ENCODE measurements around the gene BUD31.
"Not testable (repeated sequence)": the region's sequence is repeated elsewhere in the genome, so short reads cannot be mapped to it uniquely, and the experiment has no call there.

BUD31 gene

GRCh38 chr7:99372275-99373090 lies 36.3 kb upstream of the BUD31 start:
- H3K9me3 ChIP-seq (ENCODE audit: control insufficient read depth, low read length): no peaks in the 10 kb centered on the region
- no peak overlapping the region for H3K4me3 ChIP-seq (ENCODE audit: extremely low read depth, insufficient read depth, low read length, poor library complexity, severe bottlenecking)
- peaks cover 17% of the 10 kb centered on the region for H3K4me1 ChIP-seq (ENCODE audit: control insufficient read depth, insufficient read depth, low read length, poor library complexity, severe bottlenecking)
- WGBS, 2 experiments (ENCODE audit: insufficient coverage in 2 of 2): 85 to 89% methylated on average over 18 of the region's 21 CpGs
- peak overlapping the region; percentile 23 for H3K27ac ChIP-seq (ENCODE audit: low read depth, low read length, severe bottlenecking)
- H3K36me3 ChIP-seq (ENCODE audit: control insufficient read depth, insufficient read depth, low read length): peaks cover 11% of the 10 kb centered on the region

- Histone ChIP-seq H3K9me3 (ENCODE audit: control insufficient read depth, low read length) (no peaks in the 10 kb centered on the region), H3K4me3 (ENCODE audit: extremely low read depth, insufficient read depth, low read length, poor library complexity, severe bottlenecking) (peak overlapping the region; percentile 72), H3K36me3 (ENCODE audit: control insufficient read depth, insufficient read depth, low read length) (peaks cover 20% of the 10 kb centered on the region), H3K4me1 (ENCODE audit: control insufficient read depth, insufficient read depth, low read length, poor library complexity, severe bottlenecking) (peaks cover 17% of the 10 kb centered on the region), H3K27ac (ENCODE audit: low read depth, low read length, severe bottlenecking) (no peak overlapping the region)
- WGBS, 2 experiments (ENCODE audit: insufficient coverage in 2 of 2): 88 to 89% methylated on average over 26 to 34 of the region's 41 CpGs
These were observed 35.4 kb upstream of the BUD31 start for GRCh38 chr7:99373091-99374066.

- peak within 1 kb of the TSS; percentile 2 for H3K27ac ChIP-seq (ENCODE audit: low read depth, low read length, severe bottlenecking)
- peak within 1 kb of the TSS; percentile 72 for H3K4me3 ChIP-seq (ENCODE audit: extremely low read depth, insufficient read depth, low read length, poor library complexity, severe bottlenecking)
- H3K4me1 ChIP-seq (ENCODE audit: control insufficient read depth, insufficient read depth, low read length, poor library complexity, severe bottlenecking): peaks cover 21% of the 10 kb centered on the region
- WGBS, 2 experiments (ENCODE audit: insufficient coverage in 2 of 2): 1 to 2% methylated on average over 37 to 55 of the region's 95 CpGs
- peaks cover 22% of the 10 kb centered on the region for H3K36me3 ChIP-seq (ENCODE audit: control insufficient read depth, insufficient read depth, low read length)
- H3K9me3 ChIP-seq (ENCODE audit: control insufficient read depth, low read length): no peaks in the 10 kb centered on the region
These were observed 34.4 kb upstream of the BUD31 start, which contains the start of gene ARPC1B for GRCh38 chr7:99374111-99375064. Gene ARPC1B, plus strand, starts transcription at chr7:99374730. Its CDS starts 10,985 bp downstream, at chr7:99385715.

- H3K36me3 ChIP-seq (ENCODE audit: control insufficient read depth, insufficient read depth, low read length): peaks cover 27% of the 10 kb centered on the region
- peaks cover 29% of the 10 kb centered on the region for H3K4me1 ChIP-seq (ENCODE audit: control insufficient read depth, insufficient read depth, low read length, poor library complexity, severe bottlenecking)
- no peaks in the 10 kb centered on the region for H3K9me3 ChIP-seq (ENCODE audit: control insufficient read depth, low read length)
- peak overlapping the region; percentile 2 for H3K27ac ChIP-seq (ENCODE audit: low read depth, low read length, severe bottlenecking)
- WGBS, 2 experiments (ENCODE audit: insufficient coverage in 2 of 2): 2 to 5% methylated on average over 36 to 38 of the region's 58 CpGs
- peak overlapping the region; percentile 72 for H3K4me3 ChIP-seq (ENCODE audit: extremely low read depth, insufficient read depth, low read length, poor library complexity, severe bottlenecking)
These were observed 33.5 kb upstream of the BUD31 start for GRCh38 chr7:99375070-99375807.

GRCh38 chr7:99379043-99379577 lies 29.7 kb upstream of the BUD31 start:
- Histone ChIP-seq H3K4me3 (ENCODE audit: extremely low read depth, insufficient read depth, low read length, poor library complexity, severe bottlenecking) (no peak overlapping the region), H3K4me1 (ENCODE audit: control insufficient read depth, insufficient read depth, low read length, poor library complexity, severe bottlenecking) (peaks cover 14% of the 10 kb centered on the region), H3K9me3 (ENCODE audit: control insufficient read depth, low read length) (no peaks in the 10 kb centered on the region), H3K36me3 (ENCODE audit: control insufficient read depth, insufficient read depth, low read length) (peaks cover 56% of the 10 kb centered on the region), H3K27ac (ENCODE audit: low read depth, low read length, severe bottlenecking) (peak overlapping the region; percentile 64)
- WGBS, 2 experiments (ENCODE audit: insufficient coverage in 2 of 2): 77 to 81% methylated on average over 5 to 6 of the region's 7 CpGs

- H3K4me1 ChIP-seq (ENCODE audit: control insufficient read depth, insufficient read depth, low read length, poor library complexity, severe bottlenecking): peaks cover 14% of the 10 kb centered on the region
- not testable (repeated sequence) for H3K4me3 ChIP-seq (ENCODE audit: extremely low read depth, insufficient read depth, low read length, poor library complexity, severe bottlenecking); H3K9me3 ChIP-seq (ENCODE audit: control insufficient read depth, low read length)
- H3K27ac ChIP-seq (ENCODE audit: low read depth, low read length, severe bottlenecking): peak overlapping the region; percentile 64
- peaks cover 56% of the 10 kb centered on the region for H3K36me3 ChIP-seq (ENCODE audit: control insufficient read depth, insufficient read depth, low read length)
- WGBS, 2 experiments (ENCODE audit: insufficient coverage in 2 of 2): 89 to 94% methylated on average over 5 of the region's 7 CpGs
These were observed 29.1 kb upstream of the BUD31 start for GRCh38 chr7:99379693-99380031.

- H3K36me3 ChIP-seq (ENCODE audit: control insufficient read depth, insufficient read depth, low read length): peaks cover 57% of the 10 kb centered on the region
- H3K4me1 ChIP-seq (ENCODE audit: control insufficient read depth, insufficient read depth, low read length, poor library complexity, severe bottlenecking): peaks cover 14% of the 10 kb centered on the region
- no peak overlapping the region for H3K4me3 ChIP-seq (ENCODE audit: extremely low read depth, insufficient read depth, low read length, poor library complexity, severe bottlenecking)
- H3K27ac ChIP-seq (ENCODE audit: low read depth, low read length, severe bottlenecking): peak overlapping the region; percentile 45
- WGBS, 2 experiments (ENCODE audit: insufficient coverage in 2 of 2): 87 to 93% methylated on average over 5 to 9 of the region's 12 CpGs
- no peaks in the 10 kb centered on the region for H3K9me3 ChIP-seq (ENCODE audit: control insufficient read depth, low read length)
These were observed 28.5 kb upstream of the BUD31 start for GRCh38 chr7:99380032-99380822.

- peaks cover 14% of the 10 kb centered on the region for H3K4me1 ChIP-seq (ENCODE audit: control insufficient read depth, insufficient read depth, low read length, poor library complexity, severe bottlenecking)
- H3K9me3 ChIP-seq (ENCODE audit: control insufficient read depth, low read length): no peaks in the 10 kb centered on the region
- no peak overlapping the region for H3K27ac ChIP-seq (ENCODE audit: low read depth, low read length, severe bottlenecking)
- no peak overlapping the region for H3K4me3 ChIP-seq (ENCODE audit: extremely low read depth, insufficient read depth, low read length, poor library complexity, severe bottlenecking)
- 91 to 97% methylated on average over 15 to 16 of the region's 16 CpGs for WGBS, 2 experiments (ENCODE audit: insufficient coverage in 2 of 2)
- peaks cover 63% of the 10 kb centered on the region for H3K36me3 ChIP-seq (ENCODE audit: control insufficient read depth, insufficient read depth, low read length)
These were observed 27.7 kb upstream of the BUD31 start for GRCh38 chr7:99380823-99381663.

Measured in mesodermal cell (in vitro differentiated cells).